ENCODE measurements around the gene TTC12. TPM values are rescaled to one million over a fixed set of nuclear protein-coding genes. Genes with fewer than 3 reads are reported as not detected.

TTC12 gene
- total and polyA plus RNA-seq, 9 donors, result 8.1 to 32.5 (median 25.8) TPM

DNA sequence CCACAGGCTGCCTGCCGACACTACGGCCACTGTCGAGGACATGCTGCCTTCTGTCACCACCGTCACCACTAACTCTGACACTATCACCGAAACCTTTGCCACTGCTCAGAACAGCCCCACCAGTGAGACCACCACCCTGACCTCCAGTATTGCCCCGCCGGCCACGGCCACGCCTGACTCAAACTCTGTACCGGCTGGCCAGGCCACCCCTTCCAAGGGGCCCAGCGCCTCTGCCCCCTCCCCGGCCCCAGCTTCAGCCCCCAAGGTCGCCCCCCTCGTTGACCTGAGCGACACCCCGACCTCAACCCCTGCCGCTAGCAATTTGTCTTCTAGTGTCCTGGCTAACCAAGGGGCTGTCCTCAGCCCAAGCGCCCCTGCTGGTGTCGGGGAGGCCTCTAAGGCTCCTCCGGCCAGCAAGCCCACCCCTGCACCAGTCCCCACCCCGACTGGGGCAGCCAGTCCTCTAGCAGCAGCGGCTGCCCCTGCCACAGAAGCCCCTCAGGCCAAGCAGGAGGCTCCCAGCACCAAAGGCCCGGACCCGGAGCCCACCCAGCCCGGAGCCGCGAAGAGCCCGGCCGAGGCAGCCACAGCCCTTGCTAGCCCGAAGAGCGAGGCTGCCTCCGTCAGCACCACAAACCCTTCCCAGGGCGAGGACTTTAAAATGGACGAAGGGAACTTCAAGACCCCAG is 41.3 kb upstream of the TTC12 start:
- TF ChIP-seq, protein P1, sequence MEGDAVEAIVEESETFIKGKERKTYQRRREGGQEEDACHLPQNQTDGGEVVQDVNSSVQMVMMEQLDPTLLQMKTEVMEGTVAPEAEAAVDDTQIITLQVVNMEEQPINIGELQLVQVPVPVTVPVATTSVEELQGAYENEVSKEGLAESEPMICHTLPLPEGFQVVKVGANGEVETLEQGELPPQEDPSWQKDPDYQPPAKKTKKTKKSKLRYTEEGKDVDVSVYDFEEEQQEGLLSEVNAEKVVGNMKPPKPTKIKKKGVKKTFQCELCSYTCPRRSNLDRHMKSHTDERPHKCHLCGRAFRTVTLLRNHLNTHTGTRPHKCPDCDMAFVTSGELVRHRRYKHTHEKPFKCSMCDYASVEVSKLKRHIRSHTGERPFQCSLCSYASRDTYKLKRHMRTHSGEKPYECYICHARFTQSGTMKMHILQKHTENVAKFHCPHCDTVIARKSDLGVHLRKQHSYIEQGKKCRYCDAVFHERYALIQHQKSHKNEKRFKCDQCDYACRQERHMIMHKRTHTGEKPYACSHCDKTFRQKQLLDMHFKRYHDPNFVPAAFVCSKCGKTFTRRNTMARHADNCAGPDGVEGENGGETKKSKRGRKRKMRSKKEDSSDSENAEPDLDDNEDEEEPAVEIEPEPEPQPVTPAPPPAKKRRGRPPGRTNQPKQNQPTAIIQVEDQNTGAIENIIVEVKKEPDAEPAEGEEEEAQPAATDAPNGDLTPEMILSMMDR (IDR thresholded peaks at IDR 0.05), result no peak
- TF ChIP-seq POLR2A (IDR thresholded peaks at IDR 0.05) (no peak), EP300 (IDR thresholded peaks at IDR 0.05) (no peak)
- Histone ChIP-seq H3K36me3 (no peaks in the 10 kb centered on the region), H3K9me3 (no peaks in the 10 kb centered on the region), H3K4me3 (no peak overlapping the region), H3K4me1 (ENCODE audit: insufficient read depth) (no peaks in the 10 kb centered on the region), H3K27me3 (no peaks in the 10 kb centered on the region), H3K27ac (no peak overlapping the region)
- no peak for DNase-seq
- intact Hi-C loops (cut with DNase I), result loop anchor here in 1 of 4 donors (10.0 kb wide), 1 partner anchor 688 kb away; no protein-coding TSS in a partner anchor
- 89 to 95% (median 91%) methylated on average over 33 to 34 of the region's 34 CpGs for WGBS, 3 donors

DNA sequence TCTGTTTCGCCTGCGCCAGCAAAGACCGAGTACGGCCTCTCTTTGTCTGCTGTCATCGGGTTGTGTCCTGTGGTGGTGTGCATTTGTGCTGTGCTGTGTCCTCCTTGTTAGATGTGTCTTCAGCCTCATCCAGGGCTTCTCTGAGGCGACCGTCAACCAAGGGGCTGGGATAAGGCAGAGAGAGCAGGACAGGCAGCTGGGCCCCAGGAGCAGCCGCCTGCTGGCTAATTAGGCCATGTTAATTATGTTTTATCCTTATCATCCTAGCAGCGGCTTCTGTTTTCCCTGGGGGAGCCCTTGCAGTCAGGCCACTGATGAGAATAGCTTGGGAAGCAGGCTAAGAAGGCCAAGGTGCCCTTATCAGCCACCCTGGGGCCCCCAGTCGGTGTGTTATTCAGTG is 40.7 kb upstream of the TTC12 start:
- 89 to 92% (median 92%) methylated on average over 10 of the region's 10 CpGs for WGBS, 3 donors

DNA sequence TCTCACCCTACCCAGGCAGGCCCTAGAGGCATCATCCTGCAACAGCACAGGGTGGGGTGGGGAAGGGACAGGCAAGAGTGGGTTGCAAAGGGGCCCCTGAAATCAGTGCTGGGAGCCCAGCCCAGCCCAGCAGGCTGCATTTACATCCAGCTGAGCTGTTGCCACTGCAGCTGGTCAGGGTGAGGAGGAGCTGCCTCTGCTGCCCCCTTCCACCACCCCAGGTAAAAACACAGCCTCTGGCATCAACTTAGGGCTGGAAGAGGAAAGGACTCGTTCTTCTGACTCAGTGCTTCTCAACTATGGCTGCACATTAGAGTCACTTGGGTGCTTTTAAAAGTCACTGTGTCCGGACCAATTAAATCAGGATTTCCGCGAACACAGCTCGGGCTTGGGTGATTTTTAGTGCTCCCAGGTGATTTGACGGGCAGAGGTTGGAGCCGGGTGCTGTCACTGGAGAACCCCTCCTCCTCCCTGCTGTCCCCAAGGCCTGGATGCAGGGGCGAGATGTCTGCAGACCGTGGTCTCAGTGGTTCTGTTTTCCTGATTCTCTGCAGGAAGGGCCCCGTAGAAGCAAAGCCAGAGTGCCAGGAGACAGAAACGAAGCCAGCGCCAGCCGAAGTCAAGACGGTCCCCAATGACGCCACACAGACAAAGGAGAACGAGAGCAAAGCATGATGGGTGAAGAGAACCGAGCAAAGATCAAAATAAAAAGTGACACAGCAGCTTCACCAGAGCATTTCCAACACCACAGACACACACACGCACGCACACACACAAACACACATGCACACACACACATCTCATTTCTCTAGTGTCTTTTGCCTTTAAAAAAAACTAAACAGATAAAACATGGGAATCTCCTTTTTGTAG is 39.4 kb upstream of the TTC12 start:
- Histone ChIP-seq H3K4me3 (no peak overlapping the region), H3K36me3 (no peaks in the 10 kb centered on the region), H3K4me1 (ENCODE audit: insufficient read depth) (no peaks in the 10 kb centered on the region), H3K9me3 (no peaks in the 10 kb centered on the region), H3K27me3 (no peaks in the 10 kb centered on the region), H3K27ac (no peak overlapping the region)
- intact Hi-C loops (cut with DNase I), result loop anchor here in 1 of 4 donors (10.0 kb wide), 1 partner anchor 690 kb away; no protein-coding TSS in a partner anchor
- DNase-seq, result no peak
- WGBS, 3 donors, result 89 to 95% (median 90%) methylated on average over 19 of the region's 19 CpGs
- TF ChIP-seq, protein P1 (IDR thresholded peaks at IDR 0.05), result no peak
- no peak for TF ChIP-seq EP300 (IDR thresholded peaks at IDR 0.05)
- no peak for TF ChIP-seq POLR2A (IDR thresholded peaks at IDR 0.05)

More for the DNA sequence above, 40.7 kb upstream of the TTC12 start:
- intact Hi-C loops (cut with DNase I), result loop anchor here in 1 of 4 donors (10.0 kb wide), 1 partner anchor 689 kb away; no protein-coding TSS in a partner anchor
- Histone ChIP-seq H3K27me3 (no peaks in the 10 kb centered on the region), H3K27ac (no peak overlapping the region), H3K4me1 (ENCODE audit: insufficient read depth) (no peaks in the 10 kb centered on the region), H3K36me3 (no peaks in the 10 kb centered on the region), H3K9me3 (no peaks in the 10 kb centered on the region), H3K4me3 (no peak overlapping the region)
- TF ChIP-seq, protein P1 (IDR thresholded peaks at IDR 0.05), result no peak
- TF ChIP-seq POLR2A (IDR thresholded peaks at IDR 0.05), result no peak
- no peak for TF ChIP-seq EP300 (IDR thresholded peaks at IDR 0.05)
- DNase-seq, result no peak

DNA sequence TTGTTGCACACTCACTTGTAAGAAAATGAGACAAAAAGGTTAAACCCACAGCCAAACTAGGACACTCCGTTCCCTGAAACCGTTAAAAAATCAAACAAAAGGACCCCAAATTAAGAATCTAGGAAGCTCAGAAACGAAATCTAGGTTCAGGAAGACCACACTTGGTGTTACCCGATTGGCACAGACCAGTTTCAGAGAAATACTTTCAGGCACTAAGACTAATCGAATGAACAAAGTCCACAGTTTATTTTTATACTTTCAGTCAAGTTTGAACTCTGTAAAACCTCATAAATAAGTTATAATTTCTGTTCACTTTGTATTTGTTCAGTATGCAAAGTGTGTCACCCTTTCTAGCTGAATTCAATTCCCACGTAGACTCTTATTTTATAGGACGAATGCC is 38.8 kb upstream of the TTC12 start:
- no peaks in the 10 kb centered on the region for H3K36me3 ChIP-seq
- H3K9me3 ChIP-seq, result no peaks in the 10 kb centered on the region
- no peak overlapping the region for H3K4me3 ChIP-seq
- intact Hi-C loops (cut with DNase I), result loop anchor here in 1 of 4 donors (10.0 kb wide), 1 partner anchor 691 kb away; no protein-coding TSS in a partner anchor
- no peaks in the 10 kb centered on the region for H3K4me1 ChIP-seq (ENCODE audit: insufficient read depth)
- no peak for DNase-seq
- no peaks in the 10 kb centered on the region for H3K27me3 ChIP-seq
- no peak overlapping the region for H3K27ac ChIP-seq
- TF ChIP-seq, protein P1 (IDR thresholded peaks at IDR 0.05), result no peak
- TF ChIP-seq POLR2A (IDR thresholded peaks at IDR 0.05) (no peak), EP300 (IDR thresholded peaks at IDR 0.05) (no peak)
- 69 to 78% (median 78%) methylated on average over 7 of the region's 7 CpGs for WGBS, 3 donors
